ENCODE measurements around the gene PDZD8.
"Not testable (repeated sequence)": the region's sequence is repeated elsewhere in the genome, so short reads cannot be mapped to it uniquely, and the experiment has no call there.

The PDZD8 gene

GRCh38 chr10:117248750-117249465 lies 126.3 kb downstream of the PDZD8 start:
- DNase-seq = no peak

- no peak for DNase-seq
These were observed 128.1 kb downstream of the PDZD8 start for GRCh38 chr10:117246997-117247671.

- no peak for DNase-seq
These were observed 132.8 kb downstream of the PDZD8 start for GRCh38 chr10:117242463-117242832.

DNA sequence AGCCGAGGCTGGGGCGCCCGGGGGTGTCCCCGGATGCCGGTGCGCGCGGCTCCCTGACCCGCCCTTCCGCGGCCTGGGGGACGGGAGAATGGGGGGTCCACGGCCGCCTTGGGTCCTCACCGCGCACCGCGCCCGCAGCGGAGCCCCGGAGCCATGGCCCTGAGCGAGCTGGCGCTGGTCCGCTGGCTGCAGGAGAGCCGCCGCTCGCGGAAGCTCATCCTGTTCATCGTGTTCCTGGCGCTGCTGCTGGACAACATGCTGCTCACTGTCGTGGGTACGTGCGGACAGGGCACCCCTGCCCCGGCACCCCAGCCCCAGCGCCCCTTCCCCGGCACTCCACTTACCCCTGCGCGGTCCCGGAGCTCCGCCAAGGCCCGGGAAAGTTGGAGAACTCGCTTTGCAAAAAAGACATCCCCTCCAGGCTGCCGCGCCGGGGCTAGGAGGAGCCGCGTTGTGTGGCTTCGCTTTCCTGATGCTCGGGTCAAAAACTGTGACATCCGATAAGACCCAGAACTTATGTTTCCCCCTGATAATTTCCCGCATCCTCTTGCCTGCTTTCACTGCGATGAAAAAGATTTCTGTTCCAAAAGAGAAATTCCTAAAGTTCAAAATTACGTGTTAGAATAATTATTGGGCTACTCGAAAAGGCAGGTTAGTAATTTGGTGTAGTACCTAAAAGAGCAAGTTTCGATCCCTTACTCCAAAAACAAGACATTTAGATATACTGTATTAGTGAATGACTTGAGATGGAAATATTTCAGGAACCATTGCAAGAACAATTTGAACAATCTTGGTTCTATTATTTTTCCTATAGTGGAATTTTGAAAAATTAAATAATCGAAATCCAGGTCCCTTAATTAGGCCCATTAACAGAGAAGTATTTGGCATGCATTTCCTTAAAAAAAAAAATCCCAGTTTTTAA lies 133.4 kb downstream of the PDZD8 start:
- DNase-seq = no peak

DNA sequence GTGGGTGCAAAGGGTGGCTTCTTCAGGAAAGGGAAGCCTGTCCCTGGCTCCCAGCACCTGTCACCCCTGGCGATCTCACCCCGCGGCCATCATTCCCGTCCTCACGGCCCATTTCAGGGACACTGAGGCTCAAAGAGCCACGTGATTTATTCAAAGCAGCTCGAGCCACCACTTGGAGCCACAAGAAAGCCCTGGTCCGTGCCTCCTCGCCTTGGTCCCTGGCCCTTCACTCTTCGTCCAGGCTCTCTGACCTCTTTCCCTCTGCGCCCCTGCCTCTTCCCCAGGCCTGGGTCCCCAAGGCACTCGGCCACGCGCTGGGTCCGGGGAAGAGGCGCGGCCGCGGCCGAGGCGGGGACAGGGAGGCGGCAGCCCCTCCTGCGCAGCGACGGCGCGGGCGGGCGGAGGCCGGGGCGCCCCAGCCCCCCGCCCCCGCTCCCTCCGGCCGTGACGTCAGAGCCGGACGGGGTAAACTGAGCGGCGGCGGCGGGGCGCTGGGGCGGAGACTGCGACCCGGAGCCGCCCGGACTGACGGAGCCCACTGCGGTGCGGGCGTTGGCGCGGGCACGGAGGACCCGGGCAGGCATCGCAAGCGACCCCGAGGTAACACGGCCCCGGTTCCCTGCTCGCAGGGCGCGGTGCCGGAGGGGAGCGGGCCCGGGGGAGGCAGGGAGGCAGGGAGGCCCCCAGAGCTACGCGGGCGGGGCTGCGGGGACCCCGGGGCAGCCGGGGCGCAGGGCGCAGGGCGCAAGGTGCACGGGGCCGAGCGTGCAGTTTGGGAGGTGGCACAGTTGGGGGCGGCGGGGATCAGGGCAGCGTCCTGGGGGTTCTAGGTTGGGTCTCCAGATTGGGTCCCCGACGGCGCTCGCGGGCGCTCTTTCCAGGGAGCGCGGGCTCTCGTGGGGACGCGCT lies 134.4 kb downstream of the PDZD8 start, which contains the start of gene SLC18A2:
SLC18A2 (plus strand) TSS at position 494 of the 909 bp plus-strand sequence. CDS start 580 bp downstream, outside the sequence.
- no peak for DNase-seq

- no peak for DNase-seq
These were observed 135.3 kb downstream of the PDZD8 start for GRCh38 chr10:117239721-117240620.

GRCh38 chr10:117239051-117239450 lies 136.2 kb downstream of the PDZD8 start:
- DNase-seq = no peak

- DNase-seq = no peak
These were observed 137.7 kb downstream of the PDZD8 start for GRCh38 chr10:117237401-117237991.

GRCh38 chr10:117230107-117230506 lies 145.1 kb downstream of the PDZD8 start:
- DNase-seq = not testable (repeated sequence)

- no peak for DNase-seq
These were observed 147.0 kb downstream of the PDZD8 start for GRCh38 chr10:117228210-117228609.

Measured in NCI-H2081 treated with DMSO at 0.1 percent for 48 hours (cell line).